ENCODE data around the gene C6. TPM values are rescaled to one million over a fixed set of nuclear protein-coding genes. Genes with fewer than 3 reads are reported as not detected.

Gene C6
- total and polyA plus RNA-seq, 4 donors = 125 to 916 (median 269) TPM

GRCh38 chr5:41094871-41095270 is 118.5 kb downstream of the C6 start:
- TF ChIP-seq FOXA1 (IDR thresholded peaks at IDR 0.05) = no peak
- no peak for TF ChIP-seq RXRA (IDR thresholded peaks at IDR 0.05)
- TF ChIP-seq EGR1 (IDR thresholded peaks at IDR 0.05; ENCODE audit: low read depth in 2 of 2) = no peak
- no peak for TF ChIP-seq REST (IDR thresholded peaks at IDR 0.05)
- TF ChIP-seq ATF3 (IDR thresholded peaks at IDR 0.05) = no peak
- TF ChIP-seq JUND (IDR thresholded peaks at IDR 0.05) = no peak
- TF ChIP-seq YY1 (IDR thresholded peaks at IDR 0.05) = no peak
- Histone ChIP-seq H3K4me3 (ENCODE audit: low read depth in 1 of 3, low read length in 3 of 3) (no peak overlapping the region), H3K27ac (ENCODE audit: low read depth in 1 of 2, low read length in 2 of 2) (no peak overlapping the region), H3K9me3 (ENCODE audit: control insufficient read depth in 4 of 4, low read length in 3 of 4) (no peaks in the 10 kb centered on the region), H3K27me3 (ENCODE audit: control insufficient read depth in 4 of 4, insufficient read depth in 4 of 4, low read length in 3 of 4) (no peaks in the 10 kb centered on the region), H3K4me1 (ENCODE audit: control insufficient read depth in 4 of 4, insufficient read depth in 4 of 4, low read length in 3 of 4) (no peaks in the 10 kb centered on the region), H3K36me3 (ENCODE audit: control insufficient read depth in 4 of 4, insufficient read depth in 3 of 4, low read depth in 1 of 4, low read length in 3 of 4) (no peaks in the 10 kb centered on the region), H3K9ac (ENCODE audit: low read depth in 1 of 2, low read length in 2 of 2) (no peak overlapping the region)
- DNase-seq (ENCODE audit: low spot score) = no peak
- 92% methylated on average over 2 of the region's 2 CpGs for WGBS

- no peak for TF ChIP-seq NR2F2 (IDR thresholded peaks at IDR 0.05)
- TF ChIP-seq RAD21 (IDR thresholded peaks at IDR 0.05) = no peak
- DNase-seq (ENCODE audit: low spot score) = no peak
- Histone ChIP-seq H3K4me3 (ENCODE audit: low read depth in 1 of 3, low read length in 3 of 3) (no peak overlapping the region), H3K27me3 (ENCODE audit: control insufficient read depth in 4 of 4, insufficient read depth in 4 of 4, low read length in 3 of 4) (no peaks in the 10 kb centered on the region), H3K4me1 (ENCODE audit: control insufficient read depth in 4 of 4, insufficient read depth in 4 of 4, low read length in 3 of 4) (no peaks in the 10 kb centered on the region), H3K9me3 (ENCODE audit: control insufficient read depth in 4 of 4, low read length in 3 of 4) (no peaks in the 10 kb centered on the region), H3K27ac (ENCODE audit: low read depth in 1 of 2, low read length in 2 of 2) (no peak overlapping the region), H3K9ac (ENCODE audit: low read depth in 1 of 2, low read length in 2 of 2) (no peak overlapping the region), H3K36me3 (ENCODE audit: control insufficient read depth in 4 of 4, insufficient read depth in 3 of 4, low read depth in 1 of 4, low read length in 3 of 4) (no peaks in the 10 kb centered on the region)
- WGBS = 76% methylated on average over 1 of the region's 1 CpG
These were observed 119.5 kb downstream of the C6 start for GRCh38 chr5:41093803-41094202.

Other genes with a start within 250 kb of the C6 start
- gene MROH2B, start 142.2 kb downstream of the C6 start, total RNA-seq = under 1 TPM in 1 of 2 donors, not detected in 1; under 0.01 TPM
- gene MROH2B, start 142.2 kb downstream of the C6 start, polyA plus RNA-seq = under 1 TPM; 0.06 to 0.46 TPM